Endometrium (tissue), 2 donors: Measurements from ENCODE around the gene KCNH4.
"Not testable (repeated sequence)": the region's sequence is repeated elsewhere in the genome, so short reads cannot be mapped to it uniquely, and the experiment has no call there.

ENCODE experiments used
- FAIRE-seq: peaks from 2 replicates; lab custom pipeline; 2012; peaks lifted over from hg19 to GRCh38; lab: Jason Lieb, UNC
- donor health status: control.
- donor health status: control.

Gene KCNH4

GRCh38 chr17:42193969-42194899, 13.3 kb upstream of the KCNH4 start, which contains the start of gene GHDC:
TSS of gene GHDC (minus strand) at chr17:42194494. CDS start at chr17:42193581, 913 bp downstream.
- no peak for FAIRE-seq

GRCh38 chr17:42193216-42193968, 12.4 kb upstream of the KCNH4 start:
- no peak for FAIRE-seq

- no peak for FAIRE-seq
Observed at GRCh38 chr17:42192189-42193126, 11.5 kb upstream of the KCNH4 start.

- FAIRE-seq: no peak
Observed at GRCh38 chr17:42191275-42191608, 10.3 kb upstream of the KCNH4 start.

GRCh38 chr17:42190491-42191274, 9.7 kb upstream of the KCNH4 start:
- no peak for FAIRE-seq

GRCh38 chr17:42189651-42189965, 8.7 kb upstream of the KCNH4 start:
- FAIRE-seq: no peak

- FAIRE-seq: no peak
Observed at GRCh38 chr17:42188749-42189650, 8.1 kb upstream of the KCNH4 start.

GRCh38 chr17:42187833-42188232, 6.9 kb upstream of the KCNH4 start:
- no peak for FAIRE-seq

GRCh38 chr17:42186191-42186590, 5.2 kb upstream of the KCNH4 start:
- FAIRE-seq: not testable (repeated sequence)

GRCh38 chr17:42185621-42185930, 4.6 kb upstream of the KCNH4 start:
- no peak for FAIRE-seq

GRCh38 chr17:42184713-42185620, 4.0 kb upstream of the KCNH4 start, which contains the start of gene HCRT:
TSS of gene HCRT (minus strand) at chr17:42185452. CDS start at chr17:42185365, 87 bp downstream.
- FAIRE-seq: no peak

GRCh38 chr17:42183741-42184711, 3.1 kb upstream of the KCNH4 start:
- FAIRE-seq: no peak

- no peak for FAIRE-seq
Observed at GRCh38 chr17:42182927-42183734, 2.2 kb upstream of the KCNH4 start.

GRCh38 chr17:42181851-42182207, 887 bp upstream of the KCNH4 start:
- no peak for FAIRE-seq

- no peak for FAIRE-seq
Observed at GRCh38 chr17:42180411-42180921, 476 bp downstream of the KCNH4 start.

- FAIRE-seq: no peak
Observed at GRCh38 chr17:42179911-42180410, 981 bp downstream of the KCNH4 start.

- no peak for FAIRE-seq
Observed at GRCh38 chr17:42179335-42179734, 1.6 kb downstream of the KCNH4 start.
